SK-N-MC (cell line): ENCODE results near the gene PKP2.

Experiments used
- EZH2 ChIP-seq: fragments of 200-600 bp; sonication (generic); IDR thresholded peaks from one replicate; pipeline ENCODE4 v1.6.1; 2017; ENCODE audit warnings: antibody characterized with exemption
- FOXP2 ChIP-seq: optimal IDR thresholded peaks from 2 replicates; pipeline ENCODE3; 2011; ENCODE audit warnings: mild to moderate bottlenecking, moderate library complexity; ENCODE audit not compliant: insufficient read depth; ENCODE audit errors: extremely low read length, control extremely low read depth
- POLR2AphosphoS5 ChIP-seq: IDR thresholded peaks from 2 replicates; pipeline ENCODE4 v1.6.1; 2012; ENCODE audit warnings: mild to moderate bottlenecking, low read depth, low read length, borderline replicate concordance

DNA sequence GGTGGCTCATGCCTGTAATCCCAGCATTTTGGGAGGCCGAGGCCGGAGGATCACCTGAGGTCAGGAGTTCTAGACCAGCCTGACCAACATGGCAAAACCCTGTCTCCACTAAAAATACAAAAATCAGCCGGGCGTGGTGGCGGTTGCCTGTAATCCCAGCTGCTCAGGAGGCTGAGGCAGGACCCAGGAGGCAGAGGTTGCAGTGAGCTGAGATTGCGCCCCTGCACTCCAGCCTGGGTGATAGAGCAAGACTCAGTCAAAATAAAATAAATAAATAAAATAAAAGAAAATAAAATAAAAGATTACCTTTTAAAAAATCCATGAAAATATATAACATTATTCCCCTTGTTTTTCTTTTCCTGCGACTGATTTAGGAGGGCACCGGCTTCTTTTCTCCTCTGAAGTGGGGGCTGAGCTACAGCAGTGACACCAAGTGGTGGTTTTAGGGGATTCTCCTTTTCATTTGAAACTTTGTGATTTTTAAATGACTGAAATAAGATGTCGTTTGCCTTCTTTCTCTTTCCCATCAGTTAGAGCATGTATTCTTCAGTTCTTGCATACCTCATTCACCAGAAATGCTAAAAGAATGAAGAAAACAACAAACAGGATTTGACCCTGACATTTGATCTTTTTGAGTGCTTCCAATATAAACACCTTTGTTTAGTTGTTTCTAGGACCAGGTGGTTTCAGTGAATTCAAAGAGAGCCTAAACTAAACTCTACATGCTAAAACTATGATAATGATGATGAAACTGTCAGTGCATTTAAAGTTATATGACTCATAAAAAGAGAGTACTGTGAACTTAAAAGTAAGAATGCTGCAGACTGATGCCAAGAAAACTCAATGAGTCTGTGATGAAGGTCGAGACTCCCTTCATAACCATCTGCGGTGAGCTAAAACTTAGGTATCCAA lies 22.6 kb upstream of the PKP2 start:
- TF ChIP-seq POLR2AphosphoS5, result no peak
- TF ChIP-seq EZH2, result no peak
- TF ChIP-seq FOXP2, result no peak
